Measurements from ENCODE around the gene SUMF1.

SUMF1 gene

DNA sequence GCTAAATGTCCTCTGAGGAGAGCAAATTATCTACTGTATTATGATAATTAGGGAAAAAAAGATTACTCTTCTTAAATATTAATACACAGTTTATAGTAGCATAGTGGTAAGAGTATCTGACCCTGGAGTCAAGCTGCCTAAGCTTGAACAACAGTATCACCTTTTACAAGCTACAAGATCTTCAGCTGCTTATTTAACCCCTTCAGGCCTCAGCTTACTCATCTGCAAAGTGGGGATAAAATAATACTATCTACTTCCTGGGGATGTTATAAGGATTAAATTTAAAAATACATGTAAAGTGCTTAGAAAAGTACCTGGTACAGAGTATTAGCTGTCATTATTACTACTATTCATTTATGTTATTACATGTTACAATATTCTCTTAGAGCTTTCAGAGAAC is 42.0 kb downstream of the SUMF1 start:
- Histone ChIP-seq H3K36me3 (ENCODE audit: control insufficient read depth, insufficient read depth, low read length, severe bottlenecking) (no peaks in the 10 kb centered on the region), H3K4me3 (ENCODE audit: low read length) (no peak overlapping the region), H3K9me3 (ENCODE audit: control insufficient read depth, low read length) (no peaks in the 10 kb centered on the region), H3K9ac (ENCODE audit: low read length) (no peak overlapping the region), H3K4me1 (ENCODE audit: control insufficient read depth, insufficient read depth, low read length) (peaks cover 27% of the 10 kb centered on the region), H3K27me3 (replicated peaks; ENCODE audit: control insufficient read depth, insufficient read depth, low read length) (no peaks in the 10 kb centered on the region)
- DNase-seq (ENCODE audit: low read depth): no peak

- H3K36me3 ChIP-seq (ENCODE audit: control insufficient read depth, insufficient read depth, low read length, severe bottlenecking): no peaks in the 10 kb centered on the region
- H3K4me1 ChIP-seq (ENCODE audit: control insufficient read depth, insufficient read depth, low read length): peaks cover 27% of the 10 kb centered on the region
- no peak for DNase-seq (ENCODE audit: low read depth)
- no peak overlapping the region for H3K4me3 ChIP-seq (ENCODE audit: low read length)
- H3K27me3 ChIP-seq (replicated peaks; ENCODE audit: control insufficient read depth, insufficient read depth, low read length): no peaks in the 10 kb centered on the region
- H3K9me3 ChIP-seq (ENCODE audit: control insufficient read depth, low read length): no peaks in the 10 kb centered on the region
- no peak overlapping the region for H3K9ac ChIP-seq (ENCODE audit: low read length)
These were observed 45.9 kb downstream of the SUMF1 start for GRCh38 chr3:4421121-4421520.

DNA sequence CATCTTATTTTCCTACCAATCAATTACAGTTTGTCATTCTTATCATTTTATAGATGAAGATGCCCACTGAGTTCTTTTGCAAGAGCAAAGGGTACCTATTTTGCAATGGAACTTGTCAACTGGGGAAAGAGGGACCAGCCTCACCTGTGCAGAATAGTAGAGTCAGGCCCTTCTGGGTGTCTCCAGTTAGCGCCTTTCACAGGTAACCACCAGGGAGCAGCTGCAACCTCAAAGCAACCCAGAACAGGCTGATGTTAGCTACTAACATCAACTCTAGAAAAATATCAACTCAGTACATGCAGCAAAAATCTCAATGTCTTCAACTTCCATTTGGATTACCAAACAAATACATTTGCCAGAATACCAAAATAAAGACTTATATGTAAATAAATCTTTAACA is 47.1 kb downstream of the SUMF1 start:
- Histone ChIP-seq H3K9me3 (ENCODE audit: control insufficient read depth, low read length) (no peaks in the 10 kb centered on the region), H3K4me1 (ENCODE audit: control insufficient read depth, insufficient read depth, low read length) (peaks cover 22% of the 10 kb centered on the region), H3K4me3 (ENCODE audit: low read length) (no peak overlapping the region), H3K9ac (ENCODE audit: low read length) (no peak overlapping the region), H3K27me3 (replicated peaks; ENCODE audit: control insufficient read depth, insufficient read depth, low read length) (no peaks in the 10 kb centered on the region), H3K36me3 (ENCODE audit: control insufficient read depth, insufficient read depth, low read length, severe bottlenecking) (no peaks in the 10 kb centered on the region)
- no peak for DNase-seq (ENCODE audit: low read depth)

- Histone ChIP-seq H3K4me1 (ENCODE audit: control insufficient read depth, insufficient read depth, low read length) (peaks cover 22% of the 10 kb centered on the region), H3K36me3 (ENCODE audit: control insufficient read depth, insufficient read depth, low read length, severe bottlenecking) (no peaks in the 10 kb centered on the region), H3K27me3 (replicated peaks; ENCODE audit: control insufficient read depth, insufficient read depth, low read length) (no peaks in the 10 kb centered on the region), H3K4me3 (ENCODE audit: low read length) (no peak overlapping the region), H3K9me3 (ENCODE audit: control insufficient read depth, low read length) (no peaks in the 10 kb centered on the region), H3K9ac (ENCODE audit: low read length) (no peak overlapping the region)
- no peak for DNase-seq (ENCODE audit: low read depth)
These were observed 47.7 kb downstream of the SUMF1 start for GRCh38 chr3:4419386-4419785.

DNA sequence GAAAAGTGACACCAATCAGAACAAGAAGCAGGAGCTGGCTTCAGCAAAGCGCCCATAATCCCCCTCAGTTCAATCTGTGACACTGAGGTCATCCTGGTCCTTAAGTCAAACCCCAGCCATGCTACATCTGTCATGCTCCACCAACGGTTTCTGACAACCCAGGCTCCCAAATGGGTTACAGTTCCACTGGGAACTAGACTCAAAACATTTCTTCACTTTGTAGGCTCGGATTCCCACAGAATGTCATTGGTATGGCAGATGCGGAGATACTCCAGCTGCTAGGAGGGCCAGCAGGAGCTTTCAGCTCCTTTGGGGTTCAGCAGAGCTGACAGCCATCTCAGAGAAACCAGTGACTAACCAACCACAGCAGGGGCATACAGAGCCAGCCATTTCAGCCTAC is 48.9 kb downstream of the SUMF1 start:
- Histone ChIP-seq H3K27me3 (replicated peaks; ENCODE audit: control insufficient read depth, insufficient read depth, low read length) (no peaks in the 10 kb centered on the region), H3K4me1 (ENCODE audit: control insufficient read depth, insufficient read depth, low read length) (peaks cover 22% of the 10 kb centered on the region), H3K9ac (ENCODE audit: low read length) (no peak overlapping the region), H3K9me3 (ENCODE audit: control insufficient read depth, low read length) (no peaks in the 10 kb centered on the region), H3K36me3 (ENCODE audit: control insufficient read depth, insufficient read depth, low read length, severe bottlenecking) (peaks cover 3% of the 10 kb centered on the region), H3K4me3 (ENCODE audit: low read length) (no peak overlapping the region)
- no peak for DNase-seq (ENCODE audit: low read depth)

DNA sequence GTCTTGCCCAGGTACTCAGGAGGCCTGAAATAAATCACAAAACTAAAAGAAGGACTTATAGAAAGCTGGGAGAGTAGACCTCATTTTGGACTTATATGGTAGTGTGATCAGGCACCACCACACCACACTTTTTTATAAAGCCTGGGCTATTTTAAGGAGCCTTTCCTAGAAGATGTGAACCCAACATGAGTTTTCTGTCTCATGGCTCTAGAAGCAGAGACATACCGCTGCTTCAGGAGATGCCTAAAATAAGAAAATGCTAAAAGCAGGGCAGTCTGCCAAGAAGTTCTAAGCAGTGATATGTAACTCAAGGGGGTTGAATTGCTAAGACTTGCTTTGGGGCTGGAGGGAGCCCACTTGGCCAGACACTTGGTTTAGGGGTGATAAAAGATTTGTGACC is 49.6 kb downstream of the SUMF1 start:
- H3K4me1 ChIP-seq (ENCODE audit: control insufficient read depth, insufficient read depth, low read length): peaks cover 22% of the 10 kb centered on the region
- no peak overlapping the region for H3K4me3 ChIP-seq (ENCODE audit: low read length)
- DNase-seq (ENCODE audit: low read depth): peak; percentile 25
- no peaks in the 10 kb centered on the region for H3K27me3 ChIP-seq (replicated peaks; ENCODE audit: control insufficient read depth, insufficient read depth, low read length)
- no peak overlapping the region for H3K9ac ChIP-seq (ENCODE audit: low read length)
- peaks cover 3% of the 10 kb centered on the region for H3K36me3 ChIP-seq (ENCODE audit: control insufficient read depth, insufficient read depth, low read length, severe bottlenecking)
- no peaks in the 10 kb centered on the region for H3K9me3 ChIP-seq (ENCODE audit: control insufficient read depth, low read length)

- H3K9ac ChIP-seq (ENCODE audit: low read length): no peak overlapping the region
- H3K27me3 ChIP-seq (replicated peaks; ENCODE audit: control insufficient read depth, insufficient read depth, low read length): no peaks in the 10 kb centered on the region
- peaks cover 3% of the 10 kb centered on the region for H3K36me3 ChIP-seq (ENCODE audit: control insufficient read depth, insufficient read depth, low read length, severe bottlenecking)
- H3K4me3 ChIP-seq (ENCODE audit: low read length): no peak overlapping the region
- H3K9me3 ChIP-seq (ENCODE audit: control insufficient read depth, low read length): no peaks in the 10 kb centered on the region
- DNase-seq (ENCODE audit: low read depth): no peak
- peaks cover 22% of the 10 kb centered on the region for H3K4me1 ChIP-seq (ENCODE audit: control insufficient read depth, insufficient read depth, low read length)
These were observed 50.1 kb downstream of the SUMF1 start for GRCh38 chr3:4416961-4417360.

DNA sequence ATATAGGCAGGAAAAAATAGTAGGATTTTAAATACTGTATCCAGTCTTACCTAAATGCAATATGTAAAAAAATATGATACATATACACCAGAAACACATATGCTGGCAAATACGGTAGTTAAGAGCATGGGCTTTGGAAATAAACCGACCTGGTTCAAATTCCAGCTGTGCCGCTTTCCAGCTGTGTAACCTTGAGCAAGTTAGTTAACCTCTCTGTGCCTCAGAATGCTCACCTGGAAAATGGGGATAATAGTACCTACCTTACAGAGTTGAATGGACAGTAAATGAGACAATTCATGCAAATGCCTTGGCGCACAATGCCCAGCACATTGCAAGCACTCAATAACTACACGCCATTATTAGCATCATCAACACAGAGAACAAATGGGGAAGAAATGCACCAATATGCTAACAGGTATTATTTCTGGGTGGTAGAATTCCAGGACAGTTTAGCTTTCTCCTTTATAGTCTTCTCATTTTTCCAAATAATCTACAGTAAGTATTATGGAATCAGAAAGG is 50.6 kb downstream of the SUMF1 start:
- Histone ChIP-seq H3K9ac (ENCODE audit: low read length) (no peak overlapping the region), H3K9me3 (ENCODE audit: control insufficient read depth, low read length) (no peaks in the 10 kb centered on the region), H3K36me3 (ENCODE audit: control insufficient read depth, insufficient read depth, low read length, severe bottlenecking) (peaks cover 3% of the 10 kb centered on the region), H3K4me3 (ENCODE audit: low read length) (no peak overlapping the region), H3K4me1 (ENCODE audit: control insufficient read depth, insufficient read depth, low read length) (peaks cover 22% of the 10 kb centered on the region), H3K27me3 (replicated peaks; ENCODE audit: control insufficient read depth, insufficient read depth, low read length) (no peaks in the 10 kb centered on the region)
- no peak for DNase-seq (ENCODE audit: low read depth)

DNA sequence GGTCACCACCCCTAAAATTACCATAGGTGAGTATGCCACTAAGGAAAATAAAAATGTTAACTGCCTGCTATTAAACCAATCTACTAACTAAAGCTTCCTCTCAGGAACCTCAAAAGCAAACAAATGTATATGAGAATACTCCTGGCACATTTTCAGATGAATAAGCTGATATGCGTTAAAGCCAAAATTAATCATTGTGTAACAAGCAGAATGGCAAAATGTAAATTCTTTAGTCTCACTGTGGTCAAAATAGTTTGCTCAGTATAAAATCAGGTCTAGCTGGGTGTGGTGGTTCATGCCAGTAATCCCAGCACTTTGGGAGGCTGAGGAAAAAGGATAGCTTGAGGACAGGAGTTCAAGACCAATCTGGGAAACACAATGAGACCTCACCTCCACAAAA is 53.6 kb downstream of the SUMF1 start:
- no peak overlapping the region for H3K9ac ChIP-seq (ENCODE audit: low read length)
- no peaks in the 10 kb centered on the region for H3K27me3 ChIP-seq (replicated peaks; ENCODE audit: control insufficient read depth, insufficient read depth, low read length)

DNA sequence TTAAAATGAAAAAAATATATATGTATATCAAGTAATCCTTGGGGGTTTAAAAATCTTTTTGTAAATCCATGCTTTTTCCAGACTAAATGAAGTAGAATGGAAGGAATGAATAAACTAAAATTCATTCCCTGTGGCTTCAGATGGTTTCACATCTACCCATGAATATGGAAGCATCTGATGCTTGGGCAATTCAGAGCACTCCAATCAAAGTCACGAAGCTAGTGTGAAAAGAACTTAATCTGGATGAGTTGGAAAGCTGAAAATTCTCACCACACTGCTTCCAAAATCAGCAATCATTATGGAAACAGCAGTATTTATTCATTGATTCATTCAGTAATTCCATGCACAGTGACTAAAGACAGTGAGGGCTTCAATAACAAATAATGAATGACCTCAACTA is 55.2 kb downstream of the SUMF1 start:
- peaks cover 5% of the 10 kb centered on the region for H3K4me1 ChIP-seq (ENCODE audit: control insufficient read depth, insufficient read depth, low read length)
- no peak overlapping the region for H3K9ac ChIP-seq (ENCODE audit: low read length)
- no peak overlapping the region for H3K4me3 ChIP-seq (ENCODE audit: low read length)
- no peak for DNase-seq (ENCODE audit: low read depth)
- no peaks in the 10 kb centered on the region for H3K9me3 ChIP-seq (ENCODE audit: control insufficient read depth, low read length)
- no peaks in the 10 kb centered on the region for H3K27me3 ChIP-seq (replicated peaks; ENCODE audit: control insufficient read depth, insufficient read depth, low read length)
- peaks cover 11% of the 10 kb centered on the region for H3K36me3 ChIP-seq (ENCODE audit: control insufficient read depth, insufficient read depth, low read length, severe bottlenecking)

More for the DNA sequence above, 53.6 kb downstream of the SUMF1 start:
- Histone ChIP-seq H3K9me3 (ENCODE audit: control insufficient read depth, low read length) (no peaks in the 10 kb centered on the region), H3K4me1 (ENCODE audit: control insufficient read depth, insufficient read depth, low read length) (peaks cover 15% of the 10 kb centered on the region), H3K36me3 (ENCODE audit: control insufficient read depth, insufficient read depth, low read length, severe bottlenecking) (peaks cover 11% of the 10 kb centered on the region), H3K4me3 (ENCODE audit: low read length) (no peak overlapping the region)
- no peak for DNase-seq (ENCODE audit: low read depth)

GRCh38 chr3:4411236-4411635 is 55.8 kb downstream of the SUMF1 start:
- peaks cover 11% of the 10 kb centered on the region for H3K36me3 ChIP-seq (ENCODE audit: control insufficient read depth, insufficient read depth, low read length, severe bottlenecking)
- no peaks in the 10 kb centered on the region for H3K27me3 ChIP-seq (replicated peaks; ENCODE audit: control insufficient read depth, insufficient read depth, low read length)
- no peaks in the 10 kb centered on the region for H3K4me1 ChIP-seq (ENCODE audit: control insufficient read depth, insufficient read depth, low read length)
- no peak for DNase-seq (ENCODE audit: low read depth)
- no peaks in the 10 kb centered on the region for H3K9me3 ChIP-seq (ENCODE audit: control insufficient read depth, low read length)
- H3K4me3 ChIP-seq (ENCODE audit: low read length): no peak overlapping the region
- H3K9ac ChIP-seq (ENCODE audit: low read length): no peak overlapping the region

- no peaks in the 10 kb centered on the region for H3K27me3 ChIP-seq (replicated peaks; ENCODE audit: control insufficient read depth, insufficient read depth, low read length)
- no peaks in the 10 kb centered on the region for H3K4me1 ChIP-seq (ENCODE audit: control insufficient read depth, insufficient read depth, low read length)
- H3K36me3 ChIP-seq (ENCODE audit: control insufficient read depth, insufficient read depth, low read length, severe bottlenecking): peaks cover 11% of the 10 kb centered on the region
- no peak overlapping the region for H3K9ac ChIP-seq (ENCODE audit: low read length)
- H3K9me3 ChIP-seq (ENCODE audit: control insufficient read depth, low read length): no peaks in the 10 kb centered on the region
- DNase-seq (ENCODE audit: low read depth): no peak
- no peak overlapping the region for H3K4me3 ChIP-seq (ENCODE audit: low read length)
These were observed 56.5 kb downstream of the SUMF1 start for GRCh38 chr3:4410606-4411005.
